RPMI7951 (cell line): ENCODE measurements around the gene CHCHD5. TPM values are rescaled to one million over a fixed set of nuclear protein-coding genes. Genes with fewer than 3 reads are reported as not detected.
A peak's percentile ranks its signal among the peaks of the same experiment; 100 is the strongest.

Source experiments
- DNase-seq: peaks from one replicate; pipeline ENCODE4 v3.0.0-alpha.2; 2012; ENCODE audit warnings: low read depth
- total RNA-seq: library from RNA; depleted of rRNA; stranded (reverse); fragments of >200 nt; shearing (Covaris generic); gene quantifications from 2 replicates; pipeline ENCODE4 v1.2.3, GENCODE V29; 2014; rRNA removed

CHCHD5 gene
- total RNA-seq, 1 experiment from 2014 or later, result 32.2 TPM

DNA sequence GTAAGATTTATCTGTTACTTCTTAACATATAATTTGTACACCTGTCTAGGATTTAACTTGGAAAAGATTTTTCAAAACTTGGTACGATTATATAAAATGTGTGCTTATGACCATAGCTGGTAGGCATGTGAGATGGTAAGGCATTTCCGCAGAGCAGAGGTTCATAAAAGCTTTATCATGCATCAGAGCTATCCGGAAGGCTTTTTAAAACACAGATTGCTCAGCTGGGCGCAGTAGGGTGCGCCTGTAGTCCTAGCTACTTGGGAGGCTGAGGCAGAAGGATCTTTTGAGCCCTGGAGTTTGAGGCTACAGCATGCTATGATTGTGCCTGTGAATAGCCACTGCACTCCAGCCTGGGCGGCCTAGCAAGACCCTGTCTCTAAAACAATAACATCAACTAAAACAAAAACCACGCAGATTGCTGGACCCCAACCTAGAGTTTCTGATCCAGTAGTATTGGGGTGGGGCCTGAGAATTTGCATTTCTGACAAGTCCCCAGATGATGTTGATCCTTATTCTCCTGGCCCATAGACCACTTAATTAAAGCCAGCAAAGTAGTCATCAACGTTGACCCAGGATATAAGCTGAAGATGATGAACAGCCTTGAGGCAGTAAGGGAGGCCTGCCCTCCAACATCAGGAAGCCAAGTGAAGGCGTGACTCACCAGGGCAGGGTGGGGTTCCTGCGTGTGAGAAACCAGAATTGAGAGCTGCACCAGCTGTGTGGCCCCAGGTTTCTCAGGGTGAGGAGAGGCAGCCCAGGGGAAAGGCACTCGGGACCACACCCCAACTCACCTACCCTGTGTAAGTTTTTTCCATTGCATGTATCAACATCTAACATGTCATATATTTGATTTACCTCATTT lies 39.7 kb downstream of the CHCHD5 start:
- peak; percentile 98 for DNase-seq

DNA sequence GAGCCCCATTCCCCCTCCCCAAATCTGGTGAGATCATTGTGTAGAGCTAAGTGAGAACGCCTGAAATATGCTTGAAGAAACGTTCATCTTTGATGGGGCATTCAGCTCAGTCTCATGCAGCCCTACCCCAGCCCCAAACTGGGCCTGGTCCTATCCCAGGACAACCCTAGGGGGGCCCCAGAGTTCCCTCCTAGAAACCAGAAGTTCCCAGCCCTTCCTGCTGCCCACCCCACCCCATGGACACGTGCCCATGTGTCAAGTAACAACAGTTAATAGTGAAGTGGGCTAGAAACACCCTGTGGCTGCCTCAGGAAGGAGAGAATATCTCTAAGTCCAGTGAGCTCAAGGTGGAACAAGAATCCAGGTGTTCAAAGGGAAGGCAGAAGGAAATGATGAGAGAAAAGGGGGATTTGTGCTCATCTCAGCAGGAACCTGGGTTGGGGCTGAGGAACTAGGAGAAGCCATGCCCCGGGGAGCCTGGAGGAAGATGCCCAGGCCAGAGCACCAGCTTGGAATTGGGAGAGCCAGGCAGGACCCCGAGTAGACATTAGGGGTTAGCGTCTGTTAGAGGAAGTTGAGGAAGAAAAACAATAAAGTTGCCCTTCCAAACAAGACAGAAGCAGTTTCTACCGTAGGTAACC lies 41.2 kb downstream of the CHCHD5 start:
- DNase-seq, result no peak

DNA sequence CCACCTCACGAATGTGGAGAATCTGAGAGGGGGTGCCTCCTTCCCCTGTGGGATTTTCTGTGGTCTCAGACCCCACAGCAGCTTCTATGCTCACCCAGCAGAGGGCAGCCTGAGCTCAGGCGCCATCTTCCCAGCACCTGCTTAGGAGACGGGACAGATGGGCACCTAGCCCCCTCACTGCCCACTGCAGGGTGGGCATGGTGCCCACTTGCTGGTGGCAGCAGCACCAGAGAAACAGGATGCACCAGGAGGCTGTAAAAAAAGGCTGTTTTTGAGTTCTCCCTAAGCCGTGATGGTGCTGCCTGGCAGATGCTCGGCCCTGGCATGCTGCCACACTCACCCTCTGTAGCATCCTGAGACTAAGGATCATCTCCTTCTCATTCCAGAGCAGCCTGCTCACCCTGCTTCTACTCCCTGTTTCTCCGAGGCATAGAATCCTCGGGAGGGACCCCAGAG lies 42.2 kb downstream of the CHCHD5 start:
- peak; percentile 86 for DNase-seq

DNA sequence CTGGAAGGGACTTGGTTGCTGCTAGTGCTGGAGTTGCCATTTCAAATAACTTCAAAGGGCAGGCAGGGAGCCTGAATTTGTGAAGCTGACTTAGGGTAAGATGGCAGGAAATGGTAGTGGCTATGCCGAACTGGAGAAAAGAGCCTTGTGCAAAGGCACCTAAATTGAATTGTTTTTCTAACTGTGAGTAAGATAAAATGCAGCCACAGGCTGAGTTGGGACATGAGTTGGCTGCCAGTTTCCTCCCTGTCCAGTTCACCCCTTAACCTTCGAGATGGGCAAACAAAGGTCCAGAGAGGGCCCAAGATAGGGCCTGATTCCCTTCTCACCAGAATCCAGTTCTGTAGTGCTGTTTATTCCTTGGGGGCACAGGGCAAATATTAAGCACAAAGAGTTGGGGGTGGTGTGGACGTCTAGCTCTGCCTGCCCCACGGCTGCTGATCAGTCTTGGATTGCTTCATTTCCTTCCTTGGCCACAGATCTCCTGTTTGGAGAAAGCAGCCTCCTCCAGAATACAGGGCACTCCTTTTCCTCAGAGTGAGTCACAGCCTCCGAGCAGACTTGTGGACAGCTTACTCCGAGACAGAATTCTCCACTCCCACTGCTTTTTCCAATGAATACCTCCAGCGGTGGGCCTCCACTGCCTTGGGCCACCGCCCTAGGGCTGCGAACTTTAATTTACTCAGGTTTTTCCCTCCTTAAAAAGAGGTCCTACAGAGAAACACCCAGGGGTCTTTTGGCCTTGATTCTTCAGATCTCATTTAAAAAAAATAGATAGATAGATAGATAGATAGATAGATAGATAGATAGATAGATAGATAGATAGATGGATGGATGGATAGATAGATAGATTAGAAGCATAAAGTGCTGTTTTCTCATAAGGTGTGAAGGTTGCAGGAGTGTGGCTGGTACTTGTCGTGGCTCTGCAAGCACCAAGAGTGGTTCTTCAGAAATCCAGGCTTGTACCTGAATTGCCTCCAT lies 42.9 kb downstream of the CHCHD5 start:
- DNase-seq, result peak; percentile 99

DNA sequence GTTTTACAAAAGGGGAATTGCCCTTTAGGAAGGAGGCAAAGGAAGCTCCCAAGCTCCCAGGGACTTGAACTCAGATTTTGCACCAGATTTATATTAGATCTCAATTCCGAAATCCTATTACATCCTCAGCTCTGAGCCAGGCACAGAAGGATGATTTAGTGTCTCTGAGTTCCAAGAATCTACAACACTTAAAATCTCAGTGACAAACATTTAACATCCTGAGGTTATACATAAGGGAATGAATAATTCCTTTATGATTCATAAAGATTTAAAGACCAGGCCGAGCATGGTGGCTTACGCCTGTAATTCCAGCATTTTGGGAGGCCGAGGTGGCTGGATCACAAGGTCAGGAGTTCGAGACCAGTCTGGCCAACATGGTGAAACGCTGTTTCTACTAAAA lies 44.8 kb downstream of the CHCHD5 start:
- no peak for DNase-seq

DNA sequence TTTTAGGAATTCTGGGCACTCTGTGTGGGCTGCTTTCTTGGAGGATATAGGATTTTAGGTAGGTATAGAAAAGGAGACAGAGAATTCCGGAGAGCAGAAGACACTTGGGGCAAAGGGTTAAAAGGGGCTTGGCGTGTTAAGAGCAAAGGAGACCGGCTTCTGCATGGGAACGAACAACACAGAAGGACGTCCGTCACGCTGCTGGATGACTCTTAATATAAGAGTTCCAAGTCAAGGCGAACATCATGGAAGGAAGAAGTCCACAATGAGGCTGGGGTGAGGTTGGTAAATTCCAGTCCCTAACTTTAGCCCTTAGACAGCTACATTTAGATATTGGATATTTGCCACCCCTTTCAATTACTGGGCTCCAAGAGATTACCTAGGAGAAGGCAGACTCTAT lies 45.4 kb downstream of the CHCHD5 start:
- DNase-seq, result no peak

DNA sequence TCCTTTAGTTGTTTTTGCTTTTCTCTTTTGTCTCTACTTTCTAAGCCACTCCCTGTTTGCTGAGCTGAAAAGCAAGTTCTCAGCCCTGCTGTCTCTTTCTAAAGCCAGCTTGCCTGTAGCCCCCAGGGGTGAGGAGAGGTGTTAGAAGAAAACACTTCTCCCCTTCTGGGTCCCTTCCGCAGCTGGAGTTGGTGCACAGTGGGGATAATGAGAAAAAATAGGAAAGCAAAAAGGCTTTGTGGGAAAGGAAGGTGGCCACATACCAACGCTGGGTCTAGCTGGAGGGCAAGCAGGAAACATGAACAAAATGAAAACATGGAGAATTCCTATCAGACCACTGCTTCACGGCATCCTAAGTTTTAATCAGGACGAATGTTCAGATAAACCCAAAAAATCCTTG lies 45.9 kb downstream of the CHCHD5 start:
- peak; percentile 78 for DNase-seq

DNA sequence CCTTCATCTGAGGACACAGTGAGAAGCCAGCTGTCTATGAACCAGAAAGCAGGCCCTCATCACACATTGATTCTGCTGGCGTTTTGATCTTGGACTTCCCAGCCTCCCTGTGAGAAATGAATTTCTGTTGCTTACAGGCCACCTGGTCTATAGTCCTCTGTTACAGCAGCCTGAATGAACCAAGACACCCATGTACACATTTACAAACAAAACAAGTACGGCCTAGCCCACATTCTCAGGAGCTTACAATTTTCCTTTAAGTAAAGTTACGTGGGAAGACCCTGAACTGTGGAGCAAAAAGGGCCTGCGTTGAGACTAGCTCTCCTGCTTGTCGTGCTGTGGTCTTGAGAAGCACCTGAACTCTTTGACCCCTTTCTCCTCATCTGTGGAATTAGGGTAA lies 49.3 kb downstream of the CHCHD5 start:
- DNase-seq, result no peak

DNA sequence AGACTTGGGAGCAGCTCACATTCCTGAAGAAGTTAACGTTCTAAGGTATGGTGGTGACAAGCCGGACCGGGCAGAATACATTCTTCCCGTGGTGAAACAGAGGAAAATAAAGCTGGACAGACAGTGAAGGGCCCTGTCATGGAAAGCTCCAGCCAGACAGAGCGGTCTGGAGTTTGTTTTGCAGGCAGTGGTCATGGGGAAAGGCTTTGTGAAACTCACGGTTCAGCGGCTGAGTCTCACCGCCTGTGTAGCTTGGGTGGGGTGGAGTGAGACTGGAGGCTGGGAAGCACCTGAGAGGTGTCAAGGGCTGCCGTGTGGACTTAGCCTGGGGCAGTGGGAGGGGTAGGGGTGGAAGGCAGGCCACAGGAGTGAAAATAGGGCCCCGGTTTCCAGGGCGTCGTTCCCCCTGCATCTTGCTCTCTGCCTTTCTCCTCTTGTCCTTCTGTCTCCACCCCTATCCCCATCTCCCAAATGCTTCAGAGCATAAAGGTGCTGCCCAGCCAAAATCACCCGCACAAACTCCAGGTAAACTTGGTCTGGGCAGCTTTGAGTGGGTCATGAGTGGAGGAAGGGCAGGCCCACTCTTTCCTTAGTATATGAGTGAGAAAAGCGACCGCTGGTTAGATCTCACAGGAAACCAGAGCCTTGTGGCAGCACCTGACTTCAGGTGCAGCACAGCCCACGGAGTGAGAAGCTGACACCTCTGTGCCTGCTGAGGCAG lies 49.9 kb downstream of the CHCHD5 start:
- DNase-seq, result no peak

DNA sequence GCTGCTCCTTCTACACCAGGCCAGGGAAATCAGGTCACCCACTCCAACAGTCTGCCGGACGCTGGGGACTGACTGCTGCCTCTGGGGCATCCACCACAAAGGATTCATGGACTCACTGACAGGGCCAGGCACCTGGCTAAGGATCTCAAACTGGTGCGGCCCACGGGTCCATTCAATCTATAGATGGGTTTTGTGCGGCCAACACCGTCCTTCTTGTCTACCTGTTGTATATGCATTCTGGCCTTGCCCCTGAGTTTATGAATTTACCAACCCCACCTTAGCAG lies 50.4 kb downstream of the CHCHD5 start:
- no peak for DNase-seq

DNA sequence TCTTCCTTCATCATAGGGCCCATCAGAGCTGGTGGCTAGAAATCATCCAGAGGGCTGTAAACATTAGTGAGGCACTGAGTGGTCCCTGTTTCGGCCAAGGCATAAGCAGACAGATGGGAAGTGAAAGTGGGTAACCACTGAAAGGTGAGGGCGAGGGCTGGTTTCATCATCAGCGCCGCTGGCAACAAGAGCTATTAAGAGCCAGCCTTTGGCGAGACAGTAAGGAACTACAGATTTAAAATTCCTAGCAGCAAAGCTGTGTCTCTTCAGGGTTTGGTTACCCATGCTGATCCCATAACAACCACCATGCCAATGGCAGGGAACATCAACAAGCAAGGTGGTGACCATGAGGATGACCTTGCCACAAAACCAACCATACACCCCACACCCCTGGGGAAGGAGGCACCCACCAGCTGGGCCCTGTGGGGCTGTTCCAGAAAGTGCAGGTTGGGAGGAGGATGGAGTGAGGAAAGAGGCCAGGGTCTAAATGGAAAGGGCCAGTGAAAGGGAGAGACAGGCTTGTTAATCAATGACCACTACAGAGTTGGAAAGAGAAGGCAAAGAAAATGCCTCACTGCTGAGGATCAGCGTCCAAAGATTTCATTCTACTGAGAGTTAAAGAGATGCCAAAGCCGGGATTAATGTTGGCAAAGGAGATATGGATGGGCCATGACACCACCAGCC lies 52.3 kb downstream of the CHCHD5 start:
- DNase-seq, result peak; percentile 64

DNA sequence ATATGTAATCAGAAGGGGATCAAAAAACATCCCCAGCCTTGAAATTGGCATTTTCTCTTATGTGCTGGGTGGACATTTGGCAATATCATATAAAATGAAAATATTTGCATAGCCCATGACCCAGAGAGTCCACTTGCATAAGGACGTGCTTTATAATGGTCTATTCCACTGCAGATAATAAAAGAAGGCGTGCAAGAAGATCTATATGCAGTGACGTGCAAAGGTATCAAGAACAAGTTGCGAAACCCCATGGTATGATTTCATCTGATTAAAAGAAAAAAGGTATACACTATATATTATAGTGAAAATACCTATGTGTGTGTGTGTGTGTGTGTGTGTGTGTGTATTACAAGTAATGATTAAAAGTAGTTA lies 52.9 kb downstream of the CHCHD5 start:
- no peak for DNase-seq

Other genes with a start within 250 kb of the CHCHD5 start
- 3.4 and 3.7 TPM in 2 replicates for gene RGPD8, start 151.0 kb upstream of the CHCHD5 start, total RNA-seq
- 45.8 and 58.9 TPM in 2 replicates for gene TTL, start 102.5 kb upstream of the CHCHD5 start, total RNA-seq
- gene POLR1B, start 42.1 kb upstream of the CHCHD5 start, total RNA-seq, result 19.7 and 21.3 TPM in 2 replicates
- gene SLC20A1, start 61.3 kb downstream of the CHCHD5 start, total RNA-seq, result 124 and 127 TPM in 2 replicates
- gene NT5DC4, start 136.4 kb downstream of the CHCHD5 start, total RNA-seq, result not detected in 2 replicates
- gene CKAP2L, start 180.0 kb downstream of the CHCHD5 start, total RNA-seq, result 47.1 and 61.9 TPM in 2 replicates
- 1.9 and 2.3 TPM in 2 replicates for gene IL1A, start 199.9 kb downstream of the CHCHD5 start, total RNA-seq